Bronchial epithelial cell (primary cell): ENCODE results near the gene RBM25. TPM values are rescaled to one million over a fixed set of nuclear protein-coding genes. Genes with fewer than 3 reads are reported as not detected.

Source experiments
- DNase-seq: peaks from one replicate; pipeline ENCODE4 v3.0.0-alpha.2; 2010; ENCODE audit warnings: low read depth
- FAIRE-seq: peaks from 2 replicates; lab custom pipeline; 2011; peaks lifted over from hg19 to GRCh38; lab: Jason Lieb, UNC
- H3K27me3 ChIP-seq: 2 replicates; pipeline ENCODE4 v1.5.1; 2011; ENCODE audit warnings: low read length; ENCODE audit not compliant: control insufficient read depth, insufficient read depth
- H3K36me3 ChIP-seq: 2 replicates; pipeline ENCODE4 v1.5.1; 2011; ENCODE audit warnings: low read length; ENCODE audit not compliant: control insufficient read depth, insufficient read depth
- H3K4me3 ChIP-seq: 2 replicates; pipeline ENCODE4 v1.5.1; 2011; ENCODE audit warnings: mild to moderate bottlenecking, low read depth, low read length, control low read depth
- total RNA-seq: library from RNA; depleted of rRNA; stranded (reverse); fragments of >200 nt; gene quantifications from 2 replicates; pipeline ENCODE4 v1.2.1, GENCODE V29; 2014
- TF ChIP-seq, protein P1 (sequence below): IDR thresholded peaks from 2 replicates; pipeline ENCODE4 v1.5.1; 2011; ENCODE audit warnings: mild to moderate bottlenecking, moderate library complexity, low read length, control low read depth, inconsistent platforms; ENCODE audit not compliant: insufficient read depth, severe bottlenecking

Gene RBM25
- total RNA-seq, 1 donor from 2014 or later, result 20.5 TPM

DNA sequence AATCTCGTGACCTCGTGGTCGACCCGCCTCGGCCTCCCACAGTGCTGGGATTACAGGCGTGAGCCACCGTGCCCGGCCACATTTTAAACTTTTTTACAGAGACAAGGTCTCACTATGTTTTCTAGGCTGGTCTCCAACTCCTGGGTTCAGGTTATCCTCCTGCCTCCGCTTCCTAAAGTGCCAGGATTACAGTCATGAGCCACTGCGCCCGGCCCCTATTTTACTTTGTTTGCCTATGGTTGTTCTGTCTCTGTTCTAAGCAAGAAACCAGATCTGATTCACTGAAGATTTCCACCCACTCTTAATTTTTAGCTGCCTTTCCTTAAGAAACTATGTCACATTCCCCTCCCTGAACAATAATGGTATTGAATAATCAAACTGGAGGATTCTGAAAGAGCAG lies 39.1 kb downstream of the RBM25 start:
- peaks cover 7% of the 10 kb centered on the region for H3K36me3 ChIP-seq
- TF ChIP-seq, protein P1, sequence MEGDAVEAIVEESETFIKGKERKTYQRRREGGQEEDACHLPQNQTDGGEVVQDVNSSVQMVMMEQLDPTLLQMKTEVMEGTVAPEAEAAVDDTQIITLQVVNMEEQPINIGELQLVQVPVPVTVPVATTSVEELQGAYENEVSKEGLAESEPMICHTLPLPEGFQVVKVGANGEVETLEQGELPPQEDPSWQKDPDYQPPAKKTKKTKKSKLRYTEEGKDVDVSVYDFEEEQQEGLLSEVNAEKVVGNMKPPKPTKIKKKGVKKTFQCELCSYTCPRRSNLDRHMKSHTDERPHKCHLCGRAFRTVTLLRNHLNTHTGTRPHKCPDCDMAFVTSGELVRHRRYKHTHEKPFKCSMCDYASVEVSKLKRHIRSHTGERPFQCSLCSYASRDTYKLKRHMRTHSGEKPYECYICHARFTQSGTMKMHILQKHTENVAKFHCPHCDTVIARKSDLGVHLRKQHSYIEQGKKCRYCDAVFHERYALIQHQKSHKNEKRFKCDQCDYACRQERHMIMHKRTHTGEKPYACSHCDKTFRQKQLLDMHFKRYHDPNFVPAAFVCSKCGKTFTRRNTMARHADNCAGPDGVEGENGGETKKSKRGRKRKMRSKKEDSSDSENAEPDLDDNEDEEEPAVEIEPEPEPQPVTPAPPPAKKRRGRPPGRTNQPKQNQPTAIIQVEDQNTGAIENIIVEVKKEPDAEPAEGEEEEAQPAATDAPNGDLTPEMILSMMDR, result no peak
- FAIRE-seq, result no peak

DNA sequence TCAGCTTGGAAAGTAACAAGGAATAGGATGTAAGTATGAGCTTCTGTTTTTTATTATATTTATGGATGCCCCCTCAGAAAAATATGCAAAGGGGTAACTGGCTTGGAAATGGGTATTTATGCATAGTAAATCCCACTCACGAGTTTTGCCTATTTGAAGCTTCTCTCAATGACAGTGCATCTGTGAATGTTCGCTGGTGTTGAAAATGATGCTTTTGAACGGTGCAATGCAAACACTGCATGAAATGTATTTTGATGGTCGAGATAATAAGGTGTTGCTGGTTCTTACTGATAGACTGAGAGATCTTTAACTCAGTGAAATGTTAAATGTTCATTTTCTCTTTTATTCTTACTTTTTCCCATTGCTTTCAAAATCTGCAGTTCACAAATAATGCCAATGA lies 42.0 kb downstream of the RBM25 start:
- Histone ChIP-seq H3K27me3 (no peaks in the 10 kb centered on the region), H3K4me3 (no peak overlapping the region), H3K36me3 (peaks cover 19% of the 10 kb centered on the region)
- TF ChIP-seq, protein P1, result no peak
- FAIRE-seq, result no peak
- no peak for DNase-seq

More for the DNA sequence above, 39.1 kb downstream of the RBM25 start:
- Histone ChIP-seq H3K4me3 (no peak overlapping the region), H3K27me3 (no peaks in the 10 kb centered on the region)
- DNase-seq, result no peak

DNA sequence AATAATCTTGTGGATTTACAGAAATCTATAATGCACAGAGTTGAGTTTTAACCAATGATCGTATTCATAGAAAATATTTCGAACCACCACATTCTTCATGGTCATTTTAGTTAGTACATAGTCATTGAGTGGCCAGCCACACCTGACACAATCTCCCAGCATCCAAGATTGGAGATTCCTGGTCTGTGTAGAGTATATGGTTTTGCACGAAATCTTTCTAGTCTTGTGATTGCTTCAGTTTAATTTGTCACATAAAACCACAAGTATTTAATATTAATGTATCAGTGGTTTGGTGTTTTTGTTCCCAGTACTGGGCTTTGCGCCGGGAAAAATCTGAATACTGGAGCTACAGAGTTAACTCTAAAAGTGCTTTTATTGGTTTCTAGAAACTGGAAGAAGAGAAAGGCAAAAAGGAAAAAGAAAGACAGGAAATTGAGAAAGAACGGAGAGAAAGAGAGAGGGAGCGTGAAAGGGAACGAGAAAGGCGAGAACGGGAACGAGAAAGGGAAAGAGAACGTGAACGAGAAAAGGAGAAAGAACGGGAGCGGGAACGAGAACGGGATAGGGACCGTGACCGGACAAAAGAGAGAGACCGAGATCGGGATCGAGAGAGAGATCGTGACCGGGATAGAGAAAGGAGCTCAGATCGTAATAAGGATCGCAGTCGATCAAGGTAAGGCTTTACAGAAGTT lies 44.6 kb downstream of the RBM25 start:
- Histone ChIP-seq H3K27me3 (no peaks in the 10 kb centered on the region), H3K4me3 (no peak overlapping the region), H3K36me3 (peaks cover 20% of the 10 kb centered on the region)
- FAIRE-seq (no peak), DNase-seq (no peak)
- TF ChIP-seq, protein P1, result no peak

DNA sequence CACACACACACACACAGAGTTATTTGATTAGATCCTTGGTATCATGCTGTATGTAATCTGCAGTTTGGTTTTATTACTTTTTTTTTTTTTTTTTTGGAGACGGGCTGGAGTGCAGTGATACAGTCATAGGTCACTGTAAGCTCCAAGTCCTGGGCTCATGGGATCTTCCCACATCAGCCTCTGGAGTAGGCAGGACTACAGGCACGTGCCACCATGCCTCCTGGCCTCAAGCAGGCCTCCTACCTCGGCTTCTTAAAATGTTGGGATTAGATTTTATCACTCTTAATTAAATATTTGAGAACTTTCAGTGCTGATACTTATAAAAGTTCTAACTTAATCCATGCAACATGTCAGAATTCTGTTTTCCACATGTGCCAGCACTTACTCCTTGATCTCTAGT lies 46.7 kb downstream of the RBM25 start:
- Histone ChIP-seq H3K36me3 (peaks cover 23% of the 10 kb centered on the region), H3K27me3 (no peaks in the 10 kb centered on the region), H3K4me3 (no peak overlapping the region)
- TF ChIP-seq, protein P1, result no peak
- no peak for DNase-seq
- no peak for FAIRE-seq

DNA sequence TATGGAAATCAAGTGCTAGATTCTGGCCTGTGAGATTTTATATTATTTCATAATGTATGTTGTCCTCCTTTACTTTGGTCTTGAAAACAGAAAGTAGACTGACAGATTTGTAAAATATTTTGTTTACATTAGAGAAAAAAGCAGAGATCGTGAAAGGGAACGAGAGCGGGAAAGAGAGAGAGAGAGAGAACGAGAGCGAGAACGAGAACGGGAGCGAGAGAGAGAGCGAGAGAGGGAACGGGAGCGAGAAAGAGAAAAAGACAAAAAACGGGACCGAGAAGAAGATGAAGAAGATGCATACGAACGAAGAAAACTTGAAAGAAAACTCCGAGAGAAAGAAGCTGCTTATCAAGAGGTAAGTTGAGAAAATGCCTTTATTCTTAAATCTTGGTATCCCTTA lies 47.4 kb downstream of the RBM25 start:
- no peaks in the 10 kb centered on the region for H3K27me3 ChIP-seq
- H3K4me3 ChIP-seq, result no peak overlapping the region
- TF ChIP-seq, protein P1, result no peak
- H3K36me3 ChIP-seq, result peaks cover 25% of the 10 kb centered on the region
- no peak for FAIRE-seq
- no peak for DNase-seq
